Panc1 (cell line): ENCODE results near the gene PRKCB. TPM values are rescaled to one million over a fixed set of nuclear protein-coding genes. Genes with fewer than 3 reads are reported as not detected.

Source experiments
- ATAC-seq: fragments of 200-7000 bp; cut with Tn5 transposase; 2 replicates; pipeline ENCODE4 v1.9.1; 2020; ENCODE audit warnings: mild to moderate bottlenecking, moderate library complexity
- BruUV-seq: library from RNA; stranded (reverse); fragments of 400-500 nt; replicated peaks from 2 replicates; lab custom pipeline; 2021; lab: Mats Ljungman, UMichigan
- CTCF ChIA-PET: fragments of 300-600 bp; sonication (Branson Sonifier 250); formaldehyde crosslinking; loops from one replicate; lab custom pipeline; 2022; ENCODE audit warnings: antibody characterized with exemption; lab: Charles Lee
- POLR2A ChIA-PET: fragments of 300-600 bp; sonication (Branson Sonifier 250); formaldehyde crosslinking; loops from one replicate; lab custom pipeline; 2022; ENCODE audit warnings: antibody characterized with exemption; lab: Charles Lee
- DNase-seq: peaks from one replicate; pipeline ENCODE4 v3.0.0-alpha.2; 2010; ENCODE audit warnings: low read depth, low spot score
- H3K27ac ChIP-seq: 2 replicates; pipeline ENCODE4 v1.5.1; 2011; ENCODE audit warnings: mild to moderate bottlenecking, low read length, inconsistent platforms
- H3K27me3 ChIP-seq: fragments of 200-500 bp; sonication (Bioruptor generic); 2 replicates; pipeline ENCODE4 v1.6.0; 2014; ENCODE audit warnings: low read length, inconsistent platforms; ENCODE audit not compliant: control insufficient read depth, insufficient read depth
- H3K36me3 ChIP-seq: fragments of 200-500 bp; sonication (Bioruptor generic); 2 replicates; pipeline ENCODE4 v1.5.1; 2014; ENCODE audit warnings: inconsistent platforms, mild to moderate bottlenecking, low read length, moderate library complexity; ENCODE audit not compliant: control insufficient read depth, insufficient read depth
- H3K4me1 ChIP-seq: 2 replicates; pipeline ENCODE4 v1.5.1; 2011; ENCODE audit warnings: inconsistent platforms, mild to moderate bottlenecking, low read length, moderate library complexity; ENCODE audit not compliant: control insufficient read depth, insufficient read depth
- H3K4me3 ChIP-seq, 2 experiments: 2 replicates each; pipeline ENCODE4 v1.5.1; 2011 to 2012; ENCODE audit warnings: low read depth in 2 of 2, low read length in 2 of 2, mild to moderate bottlenecking in 2 of 2, inconsistent platforms in 1 of 2, moderate library complexity in 1 of 2
- H3K9me3 ChIP-seq: fragments of 200-500 bp; sonication (Bioruptor generic); 2 replicates; pipeline ENCODE4 v1.5.1; 2014; ENCODE audit warnings: low read depth, mild to moderate bottlenecking, inconsistent platforms, low read length, moderate library complexity; ENCODE audit not compliant: control insufficient read depth, insufficient read depth
- CTCF ChIP-seq: fragments of 450-650 bp; IDR thresholded peaks from 2 replicates; pipeline ENCODE4 v1.5.1; 2017; ENCODE audit warnings: mild to moderate bottlenecking
- POLR2AphosphoS5 ChIP-seq: IDR thresholded peaks from 2 replicates; pipeline ENCODE4 v1.6.1; 2012; ENCODE audit warnings: mild to moderate bottlenecking, low read depth, low read length, moderate library complexity
- REST ChIP-seq, 2 experiments: IDR thresholded peaks; 2 replicates each; pipeline ENCODE4 v1.6.1; 2011 to 2012; ENCODE audit warnings: low read depth in 2 of 2, control low read depth in 1 of 2, low read length in 1 of 2, mild to moderate bottlenecking in 1 of 2, moderate library complexity in 1 of 2; ENCODE audit not compliant: insufficient read depth in 1 of 2
- SIN3A ChIP-seq: IDR thresholded peaks from 2 replicates; pipeline ENCODE4 v1.6.1; 2012; ENCODE audit warnings: low read depth, mild to moderate bottlenecking, low read length, moderate library complexity, borderline replicate concordance; ENCODE audit not compliant: insufficient read depth
- TCF7L2 ChIP-seq: IDR thresholded peaks from 2 replicates; pipeline ENCODE4 v1.6.1; 2011; ENCODE audit warnings: mild to moderate bottlenecking, low read depth, low read length, inconsistent platforms
- in situ Hi-C: cut with HindIII; loops from 2 replicates; pipeline ENCODE4 v1.10.0; 2016; ENCODE audit warnings: low sequenced_read_pairs, low pct_unique_long_range_greater_than_20kb
- intact Hi-C: fragments of 100-400 bp; cut with micrococcal nuclease; formaldehyde crosslinking; loops from one replicate; pipeline ENCODE4 v1.10.0; 2022; ENCODE audit not compliant: unreplicated experiment
- total RNA-seq: library from RNA; stranded (reverse); gene quantifications from one replicate; pipeline ENCODE4 v1.2.1, GENCODE V29; 2021; ENCODE audit not compliant: unreplicated experiment

The PRKCB gene
- total RNA-seq, 1 experiment from 2014 or later: 0.41 TPM

- POLR2A ChIA-PET: no interaction called here
Observed at GRCh38 chr16:23920899-23921298, 85.1 kb downstream of the PRKCB start.

GRCh38 chr16:23922406-23922805, 86.6 kb downstream of the PRKCB start:
- Histone ChIP-seq H3K27ac (no peak overlapping the region), H3K36me3 (no peaks in the 10 kb centered on the region), H3K27me3 (peaks cover 2% of the 10 kb centered on the region; the same call in 1 of the 2 replicates), H3K4me3 (no peak overlapping the region), H3K9me3 (no peaks in the 10 kb centered on the region), H3K4me1 (no peaks in the 10 kb centered on the region)
- no TSS peak for BruUV-seq
- intact Hi-C loops (no loop called here), in situ Hi-C loops (no loop called here)
- no peak for ATAC-seq
- ChIA-PET POLR2A (no interaction called here), CTCF (interaction anchor here (0.6 kb wide), 1 partner anchor 120 kb away, joined by 3 read pairs; no protein-coding TSS in a partner anchor)
- DNase-seq: no peak
- TF ChIP-seq CTCF (no peak), SIN3A (no peak), TCF7L2 (no peak)

More at GRCh38 chr16:23920899-23921298, 85.1 kb downstream of the PRKCB start:
- in situ Hi-C loops: no loop called here
- no peaks in the 10 kb centered on the region for H3K36me3 ChIP-seq
- no peak for DNase-seq
- no peak overlapping the region for H3K27ac ChIP-seq
- TF ChIP-seq SIN3A: no peak
- no peak for TF ChIP-seq REST (IDR thresholded peaks at IDR 0.05; ENCODE audit: insufficient read depth in 1 of 2, low read depth in 2 of 2, low read length in 1 of 2)
- no peak for TF ChIP-seq TCF7L2
- no peak for TF ChIP-seq CTCF
- no peak for TF ChIP-seq POLR2AphosphoS5
- H3K9me3 ChIP-seq: no peaks in the 10 kb centered on the region
- CTCF ChIA-PET: no interaction called here
- ATAC-seq: no peak
- peaks cover 2% of the 10 kb centered on the region; the same call in 1 of the 2 replicates for H3K27me3 ChIP-seq
- no TSS peak for BruUV-seq
- H3K4me1 ChIP-seq: no peaks in the 10 kb centered on the region
- intact Hi-C loops: no loop called here
- no peak overlapping the region for H3K4me3 ChIP-seq
